GM21515 (cell line): ENCODE data around the gene CADM3.

Experiments used
- ATAC-seq: cut with Tn5 transposase; IDR thresholded peaks from one replicate; pipeline ENCODE4 v1.9.1; 2021; ENCODE audit not compliant: unreplicated experiment

CADM3 gene

GRCh38 chr1:159204161-159205141, 33.0 kb downstream of the CADM3 start, which contains the start of gene ACKR1:
Gene ACKR1 (plus strand): TSS chr1:159204875. CDS start chr1:159204960, 85 bp downstream.
- ATAC-seq = no peak

- ATAC-seq = no peak
Observed at GRCh38 chr1:159205225-159205624, 33.8 kb downstream of the CADM3 start.

DNA sequence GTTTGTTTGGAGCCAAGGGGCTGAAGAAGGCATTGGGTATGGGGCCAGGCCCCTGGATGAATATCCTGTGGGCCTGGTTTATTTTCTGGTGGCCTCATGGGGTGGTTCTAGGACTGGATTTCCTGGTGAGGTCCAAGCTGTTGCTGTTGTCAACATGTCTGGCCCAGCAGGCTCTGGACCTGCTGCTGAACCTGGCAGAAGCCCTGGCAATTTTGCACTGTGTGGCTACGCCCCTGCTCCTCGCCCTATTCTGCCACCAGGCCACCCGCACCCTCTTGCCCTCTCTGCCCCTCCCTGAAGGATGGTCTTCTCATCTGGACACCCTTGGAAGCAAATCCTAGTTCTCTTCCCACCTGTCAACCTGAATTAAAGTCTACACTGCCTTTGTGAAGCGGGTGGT, 34.7 kb downstream of the CADM3 start:
- no peak for ATAC-seq

DNA sequence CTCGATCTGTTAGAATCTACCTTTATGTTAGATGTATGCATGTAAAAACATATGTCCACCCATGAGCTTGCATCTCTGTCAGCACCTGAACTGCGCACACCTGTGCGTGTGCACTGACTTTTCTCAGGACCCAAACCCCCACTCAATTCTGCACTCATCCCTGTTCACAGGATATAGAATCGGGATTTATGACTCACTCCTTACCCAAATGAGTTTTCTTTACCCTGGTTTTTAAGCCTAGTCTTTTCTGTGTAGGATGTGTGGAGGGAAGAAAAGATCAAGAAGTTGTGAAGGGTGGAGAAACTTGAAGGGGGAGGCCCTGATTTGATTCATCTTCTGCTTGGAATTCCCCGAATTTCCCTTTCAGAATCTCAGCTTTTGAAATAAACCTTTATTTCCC, 35.7 kb downstream of the CADM3 start:
- no peak for ATAC-seq

GRCh38 chr1:159207774-159208173, 36.4 kb downstream of the CADM3 start:
- no peak for ATAC-seq

DNA sequence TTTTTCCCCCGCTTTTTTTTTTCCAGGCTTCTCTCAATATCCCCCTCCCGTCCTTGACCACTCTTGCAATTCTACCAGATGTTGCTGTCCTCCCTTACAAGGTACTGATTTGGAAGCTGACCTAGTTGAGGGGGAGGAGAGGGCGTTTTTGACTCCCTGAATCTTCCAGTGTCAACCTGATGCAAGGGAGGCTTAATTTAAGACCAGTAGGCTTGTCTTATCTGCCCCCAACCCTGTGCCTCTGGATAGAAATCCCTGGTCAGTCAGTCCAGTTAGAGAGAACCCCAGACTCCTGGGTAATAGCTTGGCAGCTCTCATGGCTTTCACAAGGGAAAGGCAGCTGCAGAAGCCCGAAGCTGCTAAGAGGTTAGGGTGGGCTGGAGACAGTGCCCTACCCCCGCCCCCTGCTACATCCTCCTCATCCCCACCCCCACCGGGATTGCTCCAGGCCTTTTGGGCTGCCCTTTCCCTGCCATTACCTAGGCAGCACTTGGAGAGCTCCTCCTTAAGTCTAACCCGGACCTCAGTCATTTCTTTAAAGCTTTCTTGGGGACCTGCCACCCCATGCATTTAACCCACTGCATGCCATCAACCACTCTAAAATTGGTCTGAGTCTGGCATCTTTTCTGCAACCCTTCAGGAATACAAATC, 36.9 kb downstream of the CADM3 start:
- ATAC-seq = no peak

DNA sequence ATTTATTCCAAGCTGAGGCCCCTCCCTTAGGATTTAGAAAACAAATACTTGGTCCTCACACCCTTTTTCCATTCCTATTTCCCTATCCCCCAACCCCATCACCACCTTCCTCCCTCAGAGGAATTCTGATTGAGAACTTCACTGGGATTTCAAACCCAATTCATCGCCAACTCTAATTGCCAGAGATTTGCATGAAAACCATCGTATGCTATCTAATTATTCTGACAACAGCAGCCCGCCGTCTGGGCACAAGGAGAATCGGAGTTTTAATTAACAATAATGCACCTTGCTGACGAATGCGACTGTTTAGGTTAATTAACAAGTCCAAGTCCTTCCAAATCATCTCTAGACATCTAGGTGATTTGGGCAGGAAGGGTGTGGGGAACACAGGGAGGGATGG, 37.6 kb downstream of the CADM3 start:
- ATAC-seq = no peak

DNA sequence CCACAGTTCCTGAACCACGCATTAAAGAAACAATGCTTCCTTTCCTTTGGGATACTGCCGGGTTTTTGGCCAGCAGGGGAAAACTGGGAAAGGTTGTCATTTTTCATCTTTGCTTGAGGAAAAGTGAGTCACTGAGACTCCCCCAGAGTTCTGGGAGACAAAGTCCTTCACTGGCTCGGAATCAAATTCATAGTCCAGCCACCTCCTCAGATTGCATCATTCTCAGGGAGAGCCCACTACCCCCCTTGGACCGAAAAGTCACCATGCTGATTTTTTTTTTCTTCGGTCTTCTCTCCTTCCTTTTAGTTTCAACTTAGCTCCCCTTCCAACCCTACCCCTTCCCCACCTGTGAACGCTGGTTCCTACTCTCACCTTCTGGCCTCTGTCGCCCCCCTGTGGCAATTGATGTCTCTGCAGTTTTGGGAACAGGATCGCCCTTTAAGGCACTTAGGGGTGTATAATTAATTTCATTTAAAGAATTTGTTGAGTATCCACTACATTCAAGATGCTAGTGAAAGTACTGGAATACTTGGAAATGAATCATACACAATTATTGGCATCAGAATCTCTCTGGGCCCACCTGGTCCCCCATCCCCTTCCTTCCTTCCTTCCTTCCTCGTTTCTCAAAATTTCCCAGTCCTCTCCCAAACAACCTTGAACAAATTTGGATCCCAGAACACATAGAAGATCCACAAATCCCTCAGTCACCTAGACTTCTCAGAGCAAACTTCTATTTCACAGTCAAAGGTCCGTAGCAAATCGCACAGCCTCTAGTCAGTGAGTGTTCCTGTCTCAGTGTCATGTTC, 40.1 kb downstream of the CADM3 start:
- no peak for ATAC-seq

DNA sequence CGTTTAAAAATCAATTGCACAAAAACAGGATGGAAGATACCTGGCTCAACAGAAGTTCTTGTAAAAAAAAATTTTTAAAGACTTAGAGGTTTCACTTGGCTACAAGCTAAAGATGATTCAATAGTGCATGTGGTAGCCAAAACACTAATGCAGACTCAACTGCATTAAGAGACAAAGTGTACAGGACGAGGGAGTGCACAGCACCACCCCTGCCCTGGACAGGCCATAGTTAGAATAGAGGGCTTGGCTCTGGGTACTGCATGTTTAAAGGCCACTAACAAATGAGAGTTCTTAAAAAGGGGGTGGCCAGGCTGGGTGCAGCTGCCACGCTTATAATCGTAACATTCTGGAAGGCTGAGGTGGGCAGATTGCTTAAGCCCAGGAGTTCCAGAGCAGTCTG, 41.2 kb downstream of the CADM3 start:
- no peak for ATAC-seq

GRCh38 chr1:159214149-159214760, 42.8 kb downstream of the CADM3 start:
- ATAC-seq = no peak

- ATAC-seq = no peak
Observed at GRCh38 chr1:159218649-159219636, 47.5 kb downstream of the CADM3 start.

DNA sequence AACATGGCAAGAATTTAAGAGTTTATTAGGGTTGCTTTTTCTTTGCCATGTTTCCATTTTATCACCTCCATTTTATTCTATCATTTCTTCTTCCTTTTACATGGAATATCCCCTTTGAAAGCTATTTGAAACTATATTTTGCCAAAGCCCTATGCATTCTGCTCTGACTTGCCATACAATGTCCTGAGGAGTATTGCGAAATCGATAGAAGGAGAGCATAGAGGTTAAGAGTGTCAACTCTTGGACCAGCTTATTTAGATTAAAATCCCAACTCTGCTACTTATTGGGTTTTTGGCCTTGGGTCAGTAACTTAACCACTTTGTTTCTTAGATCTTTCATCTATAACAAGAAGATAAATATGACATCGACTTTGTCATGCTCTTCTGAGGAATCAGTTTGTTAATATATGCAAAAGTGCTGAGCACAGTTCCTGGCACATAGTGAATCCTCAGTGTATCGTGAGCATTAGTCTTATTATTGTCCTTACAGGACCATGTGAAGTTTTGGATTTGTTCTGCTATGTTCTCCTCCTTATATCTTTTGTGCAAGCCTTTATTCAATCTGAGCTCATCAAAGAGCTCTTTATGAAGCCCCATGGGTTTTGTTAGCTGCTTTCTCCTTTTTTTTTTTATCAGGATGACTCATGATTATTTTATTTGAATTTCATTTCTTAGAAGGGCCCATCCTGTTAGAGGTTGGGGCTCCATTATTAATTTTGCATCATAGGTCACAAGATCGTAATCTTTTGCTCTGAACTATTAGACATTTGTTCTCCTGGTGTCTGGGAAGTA, 50.9 kb downstream of the CADM3 start:
- no peak for ATAC-seq

DNA sequence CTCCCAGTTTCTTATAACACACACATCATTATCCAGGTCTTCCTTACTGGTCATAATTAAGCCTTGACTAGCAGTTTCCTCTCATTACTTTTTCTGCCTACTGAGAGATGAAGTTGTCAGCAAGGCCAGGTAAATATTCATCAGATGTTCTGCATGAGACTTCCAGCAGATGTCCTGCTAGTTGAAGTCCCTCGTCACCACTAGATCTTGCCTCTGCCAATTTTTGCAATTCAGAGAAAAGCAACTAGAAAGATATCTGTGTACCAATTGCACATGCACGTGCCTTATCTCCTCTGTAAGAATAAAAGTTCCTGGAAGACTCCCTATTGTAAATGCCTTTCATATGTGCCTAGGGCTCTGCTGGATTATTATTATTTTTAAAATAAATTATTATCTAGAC, 51.6 kb downstream of the CADM3 start:
- ATAC-seq = no peak

- no peak for ATAC-seq
Observed at GRCh38 chr1:159228554-159228953, 57.1 kb downstream of the CADM3 start.

- no peak for ATAC-seq
Observed at GRCh38 chr1:159229260-159229885, 58.0 kb downstream of the CADM3 start.

GRCh38 chr1:159229896-159230295, 58.5 kb downstream of the CADM3 start:
- no peak for ATAC-seq

DNA sequence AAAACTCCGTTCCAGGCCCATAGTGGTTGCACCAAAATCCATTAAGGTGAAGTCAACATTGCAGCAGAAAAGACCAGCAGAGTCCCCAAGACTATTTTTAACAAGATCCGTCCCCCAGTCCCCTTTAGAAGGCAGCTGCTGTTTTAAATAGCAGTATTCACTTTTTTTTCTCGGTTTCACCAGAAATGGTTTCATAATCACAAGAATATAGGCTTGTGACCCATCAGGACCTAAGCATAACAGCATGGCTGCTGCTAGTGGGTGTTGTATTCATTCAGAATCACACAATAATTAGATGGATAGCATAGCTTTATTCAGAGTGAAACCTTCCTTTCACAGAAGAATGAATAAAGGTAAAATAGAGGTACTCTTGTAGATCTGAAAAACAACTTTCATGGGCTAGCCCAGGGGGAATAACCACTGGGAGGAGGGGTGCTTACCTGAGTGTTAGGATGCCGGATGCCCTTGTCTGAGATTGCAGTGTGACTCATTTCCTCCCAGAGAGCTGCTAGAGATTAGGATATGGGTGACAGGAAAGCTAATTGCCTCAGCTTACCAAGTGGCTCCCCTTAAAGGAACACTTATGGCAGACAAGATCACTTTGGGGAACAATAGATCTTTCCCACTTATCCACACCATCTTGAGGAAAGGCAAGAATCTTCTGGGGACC, 68.3 kb downstream of the CADM3 start:
- peak; percentile 93 for ATAC-seq

- ATAC-seq = no peak
Observed at GRCh38 chr1:159247266-159247665, 75.9 kb downstream of the CADM3 start.
